GM18909 (cell line): ENCODE measurements around the gene MUC20.
"Not testable (repeated sequence)": the region's sequence is repeated elsewhere in the genome, so short reads cannot be mapped to it uniquely, and the experiment has no call there.

Experiments
- ATAC-seq: cut with Tn5 transposase; IDR thresholded peaks from one replicate; pipeline ENCODE4 v1.9.1; 2021; ENCODE audit warnings: mild to moderate bottlenecking; ENCODE audit not compliant: unreplicated experiment, poor library complexity

MUC20 gene

DNA sequence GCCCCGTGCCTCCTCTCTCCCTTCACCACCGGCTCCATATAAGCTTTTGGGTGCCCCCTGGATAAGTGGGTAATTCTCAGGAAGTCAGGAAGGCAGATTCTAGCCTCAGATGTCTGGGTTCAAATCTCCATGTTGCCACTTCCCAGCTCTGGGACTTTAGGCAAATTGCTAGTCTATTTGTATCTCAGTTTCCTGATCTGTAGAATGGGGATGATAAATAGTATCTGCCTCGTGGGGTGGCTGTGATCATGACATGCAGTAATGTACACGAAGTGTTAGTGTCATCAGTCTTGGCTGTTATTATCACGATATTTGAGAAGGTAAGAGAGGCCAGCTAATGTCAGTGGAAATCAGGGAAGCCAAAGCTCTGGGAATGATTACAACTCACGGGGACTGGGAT, 47.6 kb downstream of the MUC20 start:
- ATAC-seq: no peak

GRCh38 chr3:195768831-195769303, 48.1 kb downstream of the MUC20 start:
- no peak for ATAC-seq

GRCh38 chr3:195769551-195769950, 48.8 kb downstream of the MUC20 start:
- ATAC-seq: no peak

GRCh38 chr3:195770081-195770840, 49.5 kb downstream of the MUC20 start:
- no peak for ATAC-seq

GRCh38 chr3:195770841-195771645, 50.3 kb downstream of the MUC20 start:
- not testable (repeated sequence) for ATAC-seq

DNA sequence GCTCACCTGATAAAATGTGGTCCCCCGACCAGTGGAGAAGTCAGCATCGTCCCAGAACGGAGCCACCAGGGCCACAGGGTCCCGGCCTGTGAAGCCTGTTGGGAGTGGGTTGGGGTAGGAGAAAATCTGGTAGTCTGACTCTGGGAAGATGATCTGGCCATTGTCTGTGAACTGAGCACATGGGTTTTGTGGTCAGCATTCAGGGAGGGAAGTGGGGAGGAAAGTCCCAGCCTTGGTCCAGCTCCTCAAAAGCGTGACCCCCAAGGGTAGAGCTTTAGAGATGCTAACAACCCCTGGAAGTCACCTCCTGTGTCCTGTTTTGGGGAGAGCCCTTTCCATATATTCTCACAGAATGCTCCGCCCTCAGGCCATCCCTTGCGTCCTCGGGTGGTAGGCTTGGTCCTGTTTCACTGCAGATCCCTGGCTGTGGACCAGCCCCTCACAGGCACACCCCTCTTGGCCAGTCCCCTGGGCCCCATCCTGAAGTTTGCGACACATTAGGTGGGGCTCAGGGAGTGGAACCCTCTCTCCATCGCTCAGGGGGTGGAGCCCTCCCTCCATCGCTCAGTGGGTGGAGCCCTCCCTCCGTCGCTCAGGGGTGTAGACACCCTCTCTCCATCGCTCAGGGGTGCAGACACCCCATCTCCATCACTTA, 51.0 kb downstream of the MUC20 start:
- ATAC-seq: no peak

DNA sequence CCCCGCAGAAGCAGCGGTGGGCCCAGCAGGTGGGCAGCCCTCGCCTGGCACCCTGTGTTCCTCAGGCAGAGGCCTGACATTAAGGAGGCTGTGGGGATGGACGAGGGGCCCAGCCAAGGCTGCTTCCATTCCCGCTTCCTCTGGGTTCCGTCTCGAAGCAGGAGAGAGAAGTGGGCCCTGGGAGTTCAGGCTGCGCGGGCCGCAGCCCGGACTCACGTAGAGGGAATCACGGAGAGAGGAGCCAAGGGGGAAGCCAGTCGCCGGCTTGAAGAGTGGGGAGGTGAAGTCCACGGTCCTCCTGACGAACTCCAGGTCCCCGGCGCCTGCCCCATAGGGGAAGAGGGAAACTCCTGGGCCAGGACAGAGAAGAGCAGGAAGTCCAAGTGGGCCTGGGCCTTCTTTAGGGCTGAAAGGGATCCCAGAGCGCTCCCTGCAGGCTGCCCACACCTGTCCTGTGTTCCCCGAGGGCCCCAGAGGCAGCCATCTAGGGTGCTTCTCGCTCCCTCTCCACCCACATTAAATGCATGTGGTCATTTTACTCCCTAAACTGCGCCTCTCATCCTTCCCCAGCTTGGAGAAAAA, 53.3 kb downstream of the MUC20 start:
- ATAC-seq: no peak

- no peak for ATAC-seq
Measured at GRCh38 chr3:195774917-195775316, 54.1 kb downstream of the MUC20 start.

- no peak for ATAC-seq
Measured at GRCh38 chr3:195777975-195778374, 57.2 kb downstream of the MUC20 start.

DNA sequence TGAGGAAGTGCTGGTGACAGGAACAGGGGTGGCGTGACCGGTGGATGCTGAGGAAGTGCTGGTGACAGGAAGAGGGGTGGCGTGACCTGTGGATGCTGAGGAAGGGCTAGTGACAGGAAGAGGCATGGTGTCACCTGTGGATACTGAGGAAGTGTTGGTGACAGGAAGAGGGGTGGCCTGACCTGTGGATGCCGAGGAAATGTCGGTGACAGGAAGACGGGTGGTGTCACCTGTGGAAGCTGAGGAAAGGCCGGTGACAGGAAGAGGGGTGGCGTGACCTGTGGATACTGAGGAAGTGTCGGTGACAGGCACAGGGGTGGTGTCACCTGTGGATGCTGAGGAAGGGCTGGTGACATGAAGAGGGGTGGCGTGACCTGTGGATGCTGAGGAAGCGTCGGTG, 60.5 kb downstream of the MUC20 start:
- ATAC-seq: not testable (repeated sequence)
